SK-N-SH (cell line): ENCODE results near the gene PTPRC.

Experiments used
- CTCF ChIP-seq: fragments of 200-600 bp; sonication (generic); IDR thresholded peaks from 2 replicates; pipeline ENCODE4 v1.6.1; 2017; ENCODE audit warnings: antibody characterized with exemption, mild to moderate bottlenecking, moderate library complexity
- EP300 ChIP-seq, 2 experiments: IDR thresholded peaks; 2 replicates each; pipeline versions ENCODE4 v1.4.0 to v1.6.1; 2012; ENCODE audit warnings: borderline replicate concordance in 1 of 2, low read depth in 1 of 2, low read length in 1 of 2
- EZH2phosphoT487 ChIP-seq: fragments of 200-600 bp; sonication (generic); IDR thresholded peaks from 2 replicates; pipeline ENCODE4 v1.6.1; 2017; ENCODE audit warnings: low read depth, mixed run types, mild to moderate bottlenecking, antibody characterized with exemption, moderate library complexity, borderline replicate concordance
- FOXJ3 ChIP-seq: sonication (generic); formaldehyde crosslinking; IDR thresholded peaks from 2 replicates; pipeline ENCODE4 v1.5.1; 2020; ENCODE audit warnings: mild to moderate bottlenecking, missing genetic modification reagents
- FOXM1 ChIP-seq: IDR thresholded peaks from 2 replicates; pipeline ENCODE4 v1.4.0; 2012; ENCODE audit warnings: low read depth, mild to moderate bottlenecking
- GABPA ChIP-seq: IDR thresholded peaks from 2 replicates; pipeline ENCODE4 v1.4.0; 2012; ENCODE audit warnings: low read depth, mild to moderate bottlenecking
- MEF2A ChIP-seq: IDR thresholded peaks from 2 replicates; pipeline ENCODE4 v1.4.0; 2012; ENCODE audit warnings: low read depth, borderline replicate concordance
- PBX3 ChIP-seq: IDR thresholded peaks from 2 replicates; pipeline ENCODE4; 2012
- RAD21 ChIP-seq: IDR thresholded peaks from 2 replicates; pipeline ENCODE4 v1.6.1; 2012; ENCODE audit warnings: mild to moderate bottlenecking, low read length
- REST ChIP-seq: IDR thresholded peaks from 2 replicates; pipeline ENCODE4 v1.6.1; 2012; ENCODE audit warnings: mild to moderate bottlenecking, low read depth, low read length, moderate library complexity
- RXRA ChIP-seq: IDR thresholded peaks from 2 replicates; pipeline ENCODE4 v1.4.0; 2012; ENCODE audit warnings: low read depth, mild to moderate bottlenecking, borderline replicate concordance
- TAF1 ChIP-seq: IDR thresholded peaks from 2 replicates; pipeline ENCODE4 v1.6.1; 2012; ENCODE audit warnings: low read depth, mild to moderate bottlenecking, low read length, moderate library complexity, borderline replicate concordance
- YY1 ChIP-seq: IDR thresholded peaks from 2 replicates; pipeline ENCODE4 v1.4.0; 2012; ENCODE audit warnings: low read depth, mild to moderate bottlenecking

- TF ChIP-seq CTCF (no peak), EP300 (IDR thresholded peaks at IDR 0.05; ENCODE audit: borderline replicate concordance in 1 of 2, low read depth in 1 of 2, low read length in 1 of 2) (no peak), PBX3 (no peak), RXRA (no peak), RAD21 (no peak), REST (no peak), EZH2phosphoT487 (no peak), GABPA (no peak), TAF1 (no peak), FOXM1 (no peak), FOXJ3 (no peak), MEF2A (no peak), YY1 (no peak)
Observed at GRCh38 chr1:198755715-198756114, 116.9 kb downstream of the PTPRC start.
